ENCODE results near the gene VKORC1. TPM values are rescaled to one million over a fixed set of nuclear protein-coding genes. Genes with fewer than 3 reads are reported as not detected.

The VKORC1 gene
- total RNA-seq, 1 experiment from 2014 or later: 86.8 TPM

DNA sequence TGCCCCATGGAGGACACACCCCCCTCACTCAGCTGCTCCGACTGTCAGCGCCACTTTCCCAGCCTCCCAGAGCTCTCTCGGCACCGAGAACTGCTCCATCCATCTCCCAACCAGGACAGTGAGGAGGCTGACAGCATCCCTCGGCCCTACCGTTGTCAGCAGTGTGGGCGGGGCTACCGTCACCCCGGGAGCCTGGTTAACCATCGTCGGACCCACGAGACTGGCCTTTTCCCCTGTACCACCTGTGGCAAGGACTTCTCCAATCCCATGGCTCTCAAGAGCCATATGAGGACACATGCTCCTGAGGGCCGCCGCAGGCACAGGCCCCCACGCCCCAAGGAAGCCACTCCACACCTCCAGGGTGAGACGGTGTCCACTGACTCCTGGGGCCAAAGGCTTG lies 18.3 kb downstream of the VKORC1 start:
- Mint-ChIP-seq H3K4me3 (ENCODE audit: low read depth, unreplicated experiment) (no peak overlapping the region), H3K4me1 (ENCODE audit: low read depth, unreplicated experiment) (peaks cover 26% of the 10 kb centered on the region), H3K27me3 (ENCODE audit: unreplicated experiment) (no peaks in the 10 kb centered on the region), H3K9me3 (ENCODE audit: low read depth, unreplicated experiment) (no peaks in the 10 kb centered on the region), H3K27ac (ENCODE audit: unreplicated experiment) (no peak overlapping the region), H3K36me3 (ENCODE audit: insufficient read depth, unreplicated experiment) (peaks cover 63% of the 10 kb centered on the region)
- no peak for DNase-seq
- intact Hi-C loops (cut with micrococcal nuclease; ENCODE audit: unreplicated experiment): no loop called here
- CTCF ChIA-PET: no interaction called here
- no TSS peak for BruUV-seq (replicated peaks)
- TF ChIP-seq, protein P1, sequence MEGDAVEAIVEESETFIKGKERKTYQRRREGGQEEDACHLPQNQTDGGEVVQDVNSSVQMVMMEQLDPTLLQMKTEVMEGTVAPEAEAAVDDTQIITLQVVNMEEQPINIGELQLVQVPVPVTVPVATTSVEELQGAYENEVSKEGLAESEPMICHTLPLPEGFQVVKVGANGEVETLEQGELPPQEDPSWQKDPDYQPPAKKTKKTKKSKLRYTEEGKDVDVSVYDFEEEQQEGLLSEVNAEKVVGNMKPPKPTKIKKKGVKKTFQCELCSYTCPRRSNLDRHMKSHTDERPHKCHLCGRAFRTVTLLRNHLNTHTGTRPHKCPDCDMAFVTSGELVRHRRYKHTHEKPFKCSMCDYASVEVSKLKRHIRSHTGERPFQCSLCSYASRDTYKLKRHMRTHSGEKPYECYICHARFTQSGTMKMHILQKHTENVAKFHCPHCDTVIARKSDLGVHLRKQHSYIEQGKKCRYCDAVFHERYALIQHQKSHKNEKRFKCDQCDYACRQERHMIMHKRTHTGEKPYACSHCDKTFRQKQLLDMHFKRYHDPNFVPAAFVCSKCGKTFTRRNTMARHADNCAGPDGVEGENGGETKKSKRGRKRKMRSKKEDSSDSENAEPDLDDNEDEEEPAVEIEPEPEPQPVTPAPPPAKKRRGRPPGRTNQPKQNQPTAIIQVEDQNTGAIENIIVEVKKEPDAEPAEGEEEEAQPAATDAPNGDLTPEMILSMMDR (IDR thresholded peaks at IDR 0.05; ENCODE audit: unreplicated experiment): no peak

DNA sequence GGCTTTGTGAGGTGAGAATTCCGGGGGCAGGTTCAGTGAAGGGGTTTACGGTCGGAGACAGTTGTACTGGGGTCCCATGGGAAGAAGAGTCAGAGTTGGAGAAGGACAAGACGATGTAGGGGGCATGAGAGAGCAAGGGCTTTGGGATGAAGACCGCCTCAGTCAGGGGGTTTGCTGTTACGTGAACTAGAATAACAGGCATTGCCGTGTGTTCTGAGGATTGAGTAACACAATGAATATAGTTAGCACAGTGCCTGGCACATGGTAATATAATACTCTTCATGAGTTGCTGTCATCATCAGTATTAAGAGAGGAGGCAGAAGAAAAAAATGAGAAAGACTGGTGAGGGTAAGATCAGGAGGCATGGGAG lies 19.8 kb downstream of the VKORC1 start:
- no peak for DNase-seq
- Mint-ChIP-seq H3K27me3 (ENCODE audit: unreplicated experiment) (no peaks in the 10 kb centered on the region), H3K4me1 (ENCODE audit: low read depth, unreplicated experiment) (peaks cover 26% of the 10 kb centered on the region), H3K9me3 (ENCODE audit: low read depth, unreplicated experiment) (no peaks in the 10 kb centered on the region), H3K4me3 (ENCODE audit: low read depth, unreplicated experiment) (peak overlapping the region; percentile 88), H3K27ac (ENCODE audit: unreplicated experiment) (peak overlapping the region; percentile 89), H3K36me3 (ENCODE audit: insufficient read depth, unreplicated experiment) (peaks cover 48% of the 10 kb centered on the region)
- intact Hi-C loops (cut with micrococcal nuclease; ENCODE audit: unreplicated experiment): loop anchor here (1.0 to 5.0 kb wide), 4 partner anchors 20 to 89 kb away; partner anchors contain the start of genes HSD3B7, KAT8 and VKORC1
- TF ChIP-seq, protein P1 (IDR thresholded peaks at IDR 0.05; ENCODE audit: unreplicated experiment): no peak
- CTCF ChIA-PET: interaction anchor here (0.8 to 2.4 kb wide), 6 partner anchors 17 to 259 kb away, joined by 3 to 20 read pairs (median 4); partner anchors contain the start of gene HSD3B7
- BruUV-seq (replicated peaks): no TSS peak

DNA sequence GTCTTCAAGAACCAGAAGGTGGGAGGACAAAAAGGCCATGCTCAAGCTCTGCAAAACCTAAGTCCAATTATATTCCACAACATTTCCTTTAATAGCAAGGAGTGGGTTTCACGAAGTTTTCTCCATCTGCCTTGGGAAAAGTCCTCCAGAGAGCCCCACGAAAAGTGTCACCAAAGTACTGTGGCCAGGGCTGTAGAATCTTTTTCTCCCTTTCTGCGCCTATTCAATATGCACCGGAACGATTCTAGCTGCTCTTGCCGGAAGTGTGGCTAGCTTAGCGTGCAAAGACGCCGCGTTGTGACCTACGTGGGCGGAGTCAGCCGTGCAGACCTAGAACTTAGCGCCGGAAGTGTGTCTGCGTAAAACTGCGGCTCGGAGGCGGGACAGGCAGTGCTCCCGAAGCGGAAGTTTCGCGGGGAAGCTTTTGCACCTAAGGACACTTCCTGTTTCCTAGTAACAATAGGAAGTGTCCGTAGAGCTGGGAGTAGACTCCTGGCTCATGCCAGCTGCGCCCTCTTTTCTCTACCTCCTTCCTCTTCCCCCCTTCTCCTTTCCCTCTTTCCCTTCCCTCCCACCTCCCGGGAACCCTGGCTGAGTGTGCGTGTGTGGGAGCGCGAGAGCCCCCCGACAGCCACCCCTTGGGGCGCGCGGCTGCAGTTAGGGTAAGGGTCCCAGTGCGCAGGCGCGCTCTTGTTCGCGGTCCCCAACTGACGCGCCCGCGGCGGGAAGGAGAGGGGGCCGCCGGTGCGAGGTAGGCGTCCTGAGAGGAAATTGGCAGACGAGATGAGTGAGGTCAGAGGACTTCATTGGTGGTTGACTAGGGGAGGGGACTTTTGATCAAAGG lies 20.4 kb downstream of the VKORC1 start, which contains the start of the genes ZNF646 and ZNF668:
Gene ZNF646 (plus strand): TSS at position 453 of the 844 bp plus-strand sequence. CDS start 1,903 bp downstream, outside the sequence.
Gene ZNF668 (minus strand): TSS at position 271 of the 844 bp plus-strand sequence. CDS start 9,781 bp downstream, outside the sequence.
- DNase-seq: peak; percentile 98
- Mint-ChIP-seq H3K4me1 (ENCODE audit: low read depth, unreplicated experiment) (peaks cover 26% of the 10 kb centered on the region), H3K4me3 (ENCODE audit: low read depth, unreplicated experiment) (peak within 1 kb of the TSS; percentile 88), H3K36me3 (ENCODE audit: insufficient read depth, unreplicated experiment) (peaks cover 48% of the 10 kb centered on the region), H3K27me3 (ENCODE audit: unreplicated experiment) (no peaks in the 10 kb centered on the region), H3K27ac (ENCODE audit: unreplicated experiment) (peak within 1 kb of the TSS; percentile 89), H3K9me3 (ENCODE audit: low read depth, unreplicated experiment) (no peaks in the 10 kb centered on the region)
- TF ChIP-seq, protein P1 (IDR thresholded peaks at IDR 0.05; ENCODE audit: unreplicated experiment): no peak
- intact Hi-C loops (cut with micrococcal nuclease; ENCODE audit: unreplicated experiment): loop anchor here (1.0 to 5.0 kb wide), 4 partner anchors 21 to 89 kb away; partner anchors contain the start of genes HSD3B7, KAT8 and VKORC1
- CTCF ChIA-PET: interaction anchor here (0.6 to 2.4 kb wide), 7 partner anchors 17 to 259 kb away, joined by 3 to 20 read pairs (median 4); partner anchors contain the start of gene HSD3B7
- no TSS peak for BruUV-seq (replicated peaks)

DNA sequence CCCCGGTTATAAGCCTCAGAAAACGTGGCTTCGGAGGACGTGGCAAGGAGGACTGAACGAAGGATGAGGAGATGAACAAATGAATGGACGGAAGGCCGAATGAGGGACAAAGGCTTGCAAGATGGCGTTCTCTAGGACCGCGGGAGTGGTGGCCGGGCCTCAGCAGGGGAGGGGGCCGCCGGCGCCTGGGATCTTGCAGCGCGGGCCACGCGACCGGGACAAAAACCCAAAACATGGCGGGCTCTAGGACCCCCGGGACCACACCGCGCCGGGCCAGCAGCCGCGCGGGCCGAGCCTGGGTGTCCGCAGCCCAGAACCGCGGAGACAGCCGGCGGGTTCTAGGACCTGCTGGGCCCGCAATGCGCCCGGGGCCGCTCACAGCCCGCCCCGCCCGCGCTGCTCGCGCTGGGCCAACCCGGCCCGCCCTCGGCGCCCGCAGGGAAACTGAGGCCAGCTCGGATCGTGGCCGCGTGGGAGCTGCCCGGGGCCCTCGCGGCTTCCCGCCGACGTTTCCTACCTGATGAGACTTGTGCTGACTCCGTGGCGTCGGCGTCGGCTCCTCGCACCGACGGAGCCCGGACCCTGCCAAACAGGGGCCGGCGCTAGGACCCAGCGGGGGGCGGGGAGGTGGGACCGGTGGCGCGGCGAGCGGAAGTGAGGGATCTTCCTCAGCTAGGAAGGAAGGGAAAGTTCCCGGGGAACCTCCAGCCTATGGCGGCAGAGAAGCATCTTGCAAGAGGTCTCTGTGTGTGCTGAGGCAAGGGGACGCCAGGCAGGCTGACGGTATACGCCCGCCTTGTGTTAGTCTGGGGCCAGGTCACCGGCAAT lies 21.2 kb downstream of the VKORC1 start:
- peaks cover 26% of the 10 kb centered on the region for H3K4me1 Mint-ChIP-seq (ENCODE audit: low read depth, unreplicated experiment)
- peak overlapping the region; percentile 88 for H3K4me3 Mint-ChIP-seq (ENCODE audit: low read depth, unreplicated experiment)
- H3K27ac Mint-ChIP-seq (ENCODE audit: unreplicated experiment): peak overlapping the region; percentile 89
- intact Hi-C loops (cut with micrococcal nuclease; ENCODE audit: unreplicated experiment): loop anchor here (5.0 kb wide), 1 partner anchor 69 kb away; no protein-coding TSS in a partner anchor
- CTCF ChIA-PET: interaction anchor here (0.6 to 2.4 kb wide), 6 partner anchors 16 to 88 kb away, joined by 3 to 20 read pairs (median 4); partner anchors contain the start of gene HSD3B7
- peaks cover 42% of the 10 kb centered on the region for H3K36me3 Mint-ChIP-seq (ENCODE audit: insufficient read depth, unreplicated experiment)
- no TSS peak for BruUV-seq (replicated peaks)
- TF ChIP-seq, protein P1 (IDR thresholded peaks at IDR 0.05; ENCODE audit: unreplicated experiment): no peak
- H3K27me3 Mint-ChIP-seq (ENCODE audit: unreplicated experiment): no peaks in the 10 kb centered on the region
- DNase-seq: peak; percentile 96
- no peaks in the 10 kb centered on the region for H3K9me3 Mint-ChIP-seq (ENCODE audit: low read depth, unreplicated experiment)
